ENCODE results near the gene CDON.

Gene CDON

GRCh38 chr11:126083829-126084607 lies 21.4 kb upstream of the CDON start:
- Histone ChIP-seq H3K9ac (ENCODE audit: low read length in 5 of 5) (no peak overlapping the region), H3K4me3 (ENCODE audit: low read depth in 1 of 5, low read length in 5 of 5) (no peak overlapping the region), H3K4me1 (ENCODE audit: control insufficient read depth in 5 of 5, insufficient read depth in 5 of 5, low read length in 5 of 5) (peaks cover 0 to 27% (median 16%) of the 10 kb centered on the region in 5 donors), H3K27me3 (ENCODE audit: control insufficient read depth in 5 of 5, insufficient read depth in 4 of 5, low read length in 5 of 5) (no peaks in the 10 kb centered on the region), H3K9me3 (ENCODE audit: control insufficient read depth in 5 of 5, low read length in 5 of 5) (no peaks in the 10 kb centered on the region), H3K27ac (ENCODE audit: low read depth, low read length) (no peak overlapping the region), H3K36me3 (ENCODE audit: control insufficient read depth in 5 of 5, insufficient read depth in 5 of 5, low read length in 5 of 5) (no peaks in the 10 kb centered on the region)

DNA sequence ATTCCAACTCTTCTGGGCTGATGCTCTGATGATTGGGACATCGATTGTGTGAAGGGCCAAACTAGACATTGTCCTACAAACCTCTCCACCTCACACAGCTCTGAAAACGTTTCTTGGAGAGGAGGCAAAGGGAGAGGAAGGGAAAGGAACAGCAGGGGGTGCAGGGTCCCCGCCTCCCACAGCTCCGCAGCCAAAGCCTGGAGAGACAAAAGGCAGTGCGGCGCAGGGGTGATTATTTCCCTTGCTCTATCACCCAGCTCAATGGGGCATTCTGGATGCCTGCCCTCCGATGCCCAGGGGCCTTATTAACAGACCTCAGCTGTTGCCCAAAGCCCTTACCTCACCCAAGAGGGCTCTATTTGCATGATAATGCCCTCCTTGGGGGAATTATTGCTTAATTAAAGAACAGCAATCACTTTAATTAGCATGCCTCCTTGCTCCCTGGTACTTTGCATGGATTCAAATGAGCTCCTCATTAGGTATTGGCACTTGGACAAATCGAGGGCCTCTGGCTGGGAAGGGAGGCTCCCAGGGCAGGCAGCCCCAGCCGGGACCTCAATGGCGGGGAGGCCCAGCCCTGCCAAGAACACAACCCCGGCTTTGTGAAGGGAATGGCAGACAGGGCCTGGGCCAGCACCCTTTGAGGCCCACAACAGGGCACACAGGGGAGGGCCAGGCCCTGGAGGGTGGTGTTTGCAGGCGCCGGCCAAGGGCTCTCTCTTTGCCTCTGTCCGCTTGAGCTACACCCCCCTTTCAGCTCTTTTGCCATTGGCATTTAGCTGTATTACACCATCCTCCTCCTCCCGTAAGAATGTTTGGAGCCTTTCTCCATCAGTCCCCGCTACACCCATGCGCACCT lies 19.8 kb upstream of the CDON start:
- H3K9ac ChIP-seq (ENCODE audit: low read length in 5 of 5): no peak overlapping the region
- no peak overlapping the region for H3K4me3 ChIP-seq (ENCODE audit: low read depth in 1 of 5, low read length in 5 of 5)
- H3K27me3 ChIP-seq (ENCODE audit: control insufficient read depth in 5 of 5, insufficient read depth in 4 of 5, low read length in 5 of 5): no peaks in the 10 kb centered on the region
- peaks cover 0 to 27% (median 16%) of the 10 kb centered on the region in 5 donors for H3K4me1 ChIP-seq (ENCODE audit: control insufficient read depth in 5 of 5, insufficient read depth in 5 of 5, low read length in 5 of 5)
- no peaks in the 10 kb centered on the region for H3K9me3 ChIP-seq (ENCODE audit: control insufficient read depth in 5 of 5, low read length in 5 of 5)
- no peaks in the 10 kb centered on the region for H3K36me3 ChIP-seq (ENCODE audit: control insufficient read depth in 5 of 5, insufficient read depth in 5 of 5, low read length in 5 of 5)
- peak overlapping the region; percentile 35 for H3K27ac ChIP-seq (ENCODE audit: low read depth, low read length)

DNA sequence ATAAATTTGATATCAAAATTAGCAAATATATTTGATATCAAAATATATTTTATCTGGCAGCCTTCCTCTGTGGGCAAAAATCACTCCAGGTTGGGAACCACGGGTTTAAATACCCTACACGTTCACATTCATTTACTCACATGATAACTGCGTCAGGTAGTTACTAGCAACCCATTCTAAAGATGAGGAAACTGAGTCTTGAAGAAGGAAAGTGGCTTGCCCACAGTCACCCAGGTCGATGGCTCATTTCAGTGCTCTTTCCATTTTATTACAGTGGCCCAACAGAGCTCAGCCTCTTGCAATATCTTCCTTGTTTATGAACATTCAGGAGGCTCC lies 19.2 kb upstream of the CDON start:
- Histone ChIP-seq H3K4me3 (ENCODE audit: low read depth in 1 of 5, low read length in 5 of 5) (no peak overlapping the region), H3K4me1 (ENCODE audit: control insufficient read depth in 5 of 5, insufficient read depth in 5 of 5, low read length in 5 of 5) (peaks cover 0 to 27% (median 16%) of the 10 kb centered on the region in 5 donors), H3K36me3 (ENCODE audit: control insufficient read depth in 5 of 5, insufficient read depth in 5 of 5, low read length in 5 of 5) (no peaks in the 10 kb centered on the region), H3K27ac (ENCODE audit: low read depth, low read length) (peak overlapping the region; percentile 35), H3K9ac (ENCODE audit: low read length in 5 of 5) (no peak overlapping the region), H3K27me3 (ENCODE audit: control insufficient read depth in 5 of 5, insufficient read depth in 4 of 5, low read length in 5 of 5) (no peaks in the 10 kb centered on the region), H3K9me3 (ENCODE audit: control insufficient read depth in 5 of 5, low read length in 5 of 5) (no peaks in the 10 kb centered on the region)

GRCh38 chr11:126080161-126080941 lies 17.7 kb upstream of the CDON start:
- Histone ChIP-seq H3K9me3 (ENCODE audit: control insufficient read depth in 5 of 5, low read length in 5 of 5) (no peaks in the 10 kb centered on the region), H3K4me3 (ENCODE audit: low read depth in 1 of 5, low read length in 5 of 5) (no peak overlapping the region), H3K36me3 (ENCODE audit: control insufficient read depth in 5 of 5, insufficient read depth in 5 of 5, low read length in 5 of 5) (no peaks in the 10 kb centered on the region), H3K27ac (ENCODE audit: low read depth, low read length) (peak overlapping the region; percentile 34), H3K27me3 (ENCODE audit: control insufficient read depth in 5 of 5, insufficient read depth in 4 of 5, low read length in 5 of 5) (no peaks in the 10 kb centered on the region), H3K9ac (ENCODE audit: low read length in 5 of 5) (no peak overlapping the region), H3K4me1 (ENCODE audit: control insufficient read depth in 5 of 5, insufficient read depth in 5 of 5, low read length in 5 of 5) (peaks cover 0 to 27% (median 16%) of the 10 kb centered on the region in 5 donors)

DNA sequence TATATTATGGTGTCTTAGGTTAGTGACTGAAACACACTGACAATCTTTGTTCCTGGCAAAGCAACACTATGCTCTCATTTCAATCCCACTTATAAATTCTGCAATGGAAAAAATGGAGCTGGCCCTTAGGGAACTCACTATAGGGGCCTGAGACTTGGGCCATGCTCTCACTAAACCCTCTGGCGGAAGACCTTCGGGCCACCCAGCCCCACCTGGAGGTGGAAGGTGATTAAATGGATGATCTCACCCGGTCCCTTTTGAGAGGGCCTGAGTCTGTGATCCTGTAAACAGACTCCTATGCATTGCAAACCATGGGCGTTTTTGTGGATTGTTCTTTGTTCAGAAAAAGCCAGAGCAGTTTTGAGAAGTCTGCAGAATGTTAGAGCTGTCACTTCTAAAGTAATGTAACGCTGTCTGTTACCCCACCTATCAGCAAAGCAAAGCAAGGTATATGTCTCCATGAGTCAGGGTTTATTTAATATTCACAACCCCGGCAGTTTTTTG lies 17.0 kb upstream of the CDON start:
- Histone ChIP-seq H3K4me3 (ENCODE audit: low read depth in 1 of 5, low read length in 5 of 5) (no peak overlapping the region), H3K9me3 (ENCODE audit: control insufficient read depth in 5 of 5, low read length in 5 of 5) (no peaks in the 10 kb centered on the region), H3K27ac (ENCODE audit: low read depth, low read length) (peak overlapping the region; percentile 34), H3K36me3 (ENCODE audit: control insufficient read depth in 5 of 5, insufficient read depth in 5 of 5, low read length in 5 of 5) (no peaks in the 10 kb centered on the region), H3K9ac (ENCODE audit: low read length in 5 of 5) (no peak overlapping the region), H3K4me1 (ENCODE audit: control insufficient read depth in 5 of 5, insufficient read depth in 5 of 5, low read length in 5 of 5) (peaks cover 0 to 27% (median 16%) of the 10 kb centered on the region in 5 donors), H3K27me3 (ENCODE audit: control insufficient read depth in 5 of 5, insufficient read depth in 4 of 5, low read length in 5 of 5) (no peaks in the 10 kb centered on the region)

DNA sequence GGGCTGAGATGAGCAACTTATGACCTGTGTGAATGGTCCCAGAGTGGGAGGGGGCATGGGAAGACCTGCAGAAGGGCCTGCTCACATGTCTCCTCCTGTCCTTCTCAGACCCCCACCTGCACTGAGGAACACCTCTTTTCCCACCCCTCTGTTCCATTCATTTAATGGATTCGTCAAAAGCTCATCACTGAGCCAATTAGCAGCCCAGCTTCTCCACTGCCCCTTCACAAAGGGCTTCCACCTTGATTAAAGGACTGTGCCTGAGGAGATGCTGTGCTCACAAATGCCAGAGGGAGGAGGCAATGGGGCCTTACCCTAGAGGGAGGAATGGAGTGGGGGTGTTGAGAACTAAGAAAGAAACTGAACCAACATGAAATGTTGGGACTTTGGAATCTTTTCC lies 14.0 kb upstream of the CDON start:
- Histone ChIP-seq H3K27ac (ENCODE audit: low read depth, low read length) (no peak overlapping the region), H3K9ac (ENCODE audit: low read length in 5 of 5) (no peak overlapping the region), H3K4me3 (ENCODE audit: low read depth in 1 of 5, low read length in 5 of 5) (no peak overlapping the region), H3K36me3 (ENCODE audit: control insufficient read depth in 5 of 5, insufficient read depth in 5 of 5, low read length in 5 of 5) (no peaks in the 10 kb centered on the region), H3K4me1 (ENCODE audit: control insufficient read depth in 5 of 5, insufficient read depth in 5 of 5, low read length in 5 of 5) (peaks cover 0 to 14% (median 6%) of the 10 kb centered on the region in 5 donors), H3K27me3 (ENCODE audit: control insufficient read depth in 5 of 5, insufficient read depth in 4 of 5, low read length in 5 of 5) (no peaks in the 10 kb centered on the region), H3K9me3 (ENCODE audit: control insufficient read depth in 5 of 5, low read length in 5 of 5) (no peaks in the 10 kb centered on the region)

GRCh38 chr11:126072801-126073594 lies 10.3 kb upstream of the CDON start:
- no peaks in the 10 kb centered on the region for H3K27me3 ChIP-seq (ENCODE audit: control insufficient read depth in 5 of 5, insufficient read depth in 4 of 5, low read length in 5 of 5)
- H3K9ac ChIP-seq (ENCODE audit: low read length in 5 of 5): no peak overlapping the region
- no peaks in the 10 kb centered on the region for H3K4me1 ChIP-seq (ENCODE audit: control insufficient read depth in 5 of 5, insufficient read depth in 5 of 5, low read length in 5 of 5)
- no peak overlapping the region for H3K27ac ChIP-seq (ENCODE audit: low read depth, low read length)
- no peak overlapping the region for H3K4me3 ChIP-seq (ENCODE audit: low read depth in 1 of 5, low read length in 5 of 5)
- no peaks in the 10 kb centered on the region for H3K36me3 ChIP-seq (ENCODE audit: control insufficient read depth in 5 of 5, insufficient read depth in 5 of 5, low read length in 5 of 5)
- no peaks in the 10 kb centered on the region for H3K9me3 ChIP-seq (ENCODE audit: control insufficient read depth in 5 of 5, low read length in 5 of 5)

GRCh38 chr11:126072141-126072741 lies 9.6 kb upstream of the CDON start:
- Histone ChIP-seq H3K4me3 (ENCODE audit: low read depth in 1 of 5, low read length in 5 of 5) (no peak overlapping the region), H3K9ac (ENCODE audit: low read length in 5 of 5) (no peak overlapping the region), H3K9me3 (ENCODE audit: control insufficient read depth in 5 of 5, low read length in 5 of 5) (no peaks in the 10 kb centered on the region), H3K36me3 (ENCODE audit: control insufficient read depth in 5 of 5, insufficient read depth in 5 of 5, low read length in 5 of 5) (no peaks in the 10 kb centered on the region), H3K4me1 (ENCODE audit: control insufficient read depth in 5 of 5, insufficient read depth in 5 of 5, low read length in 5 of 5) (no peaks in the 10 kb centered on the region), H3K27me3 (ENCODE audit: control insufficient read depth in 5 of 5, insufficient read depth in 4 of 5, low read length in 5 of 5) (no peaks in the 10 kb centered on the region), H3K27ac (ENCODE audit: low read depth, low read length) (no peak overlapping the region)

DNA sequence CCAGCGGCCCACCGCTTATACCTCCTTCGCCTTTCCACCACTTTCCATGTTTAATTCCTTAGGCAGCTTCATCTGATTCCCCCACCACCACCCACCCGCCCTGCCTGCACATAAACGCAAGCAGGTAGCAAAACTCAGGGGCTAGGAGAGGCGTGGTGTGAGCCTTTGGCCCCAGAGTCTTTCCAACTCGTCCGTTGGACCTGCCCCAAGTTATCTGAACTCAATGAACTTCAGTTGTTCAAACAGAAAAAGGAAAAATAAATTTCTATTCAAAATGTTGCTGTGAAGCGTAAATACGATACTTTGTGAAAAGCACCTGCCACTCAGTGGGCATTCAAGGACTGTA lies 814 bp upstream of the CDON start:
- Histone ChIP-seq H3K27me3 (ENCODE audit: control insufficient read depth in 5 of 5, insufficient read depth in 4 of 5, low read length in 5 of 5) (no peaks in the 10 kb centered on the region), H3K4me3 (ENCODE audit: low read depth in 1 of 5, low read length in 5 of 5) (peak overlapping the region; percentile 29 to 87 (median 65)), H3K36me3 (ENCODE audit: control insufficient read depth in 5 of 5, insufficient read depth in 5 of 5, low read length in 5 of 5) (no peaks in the 10 kb centered on the region), H3K9me3 (ENCODE audit: control insufficient read depth in 5 of 5, low read length in 5 of 5) (no peaks in the 10 kb centered on the region), H3K27ac (ENCODE audit: low read depth, low read length) (no peak overlapping the region), H3K9ac (ENCODE audit: low read length in 5 of 5) (no peak overlapping the region), H3K4me1 (ENCODE audit: control insufficient read depth in 5 of 5, insufficient read depth in 5 of 5, low read length in 5 of 5) (peaks cover 0 to 27% (median 13%) of the 10 kb centered on the region in 5 donors)
